Raji (cell line): ENCODE results near the gene IPO4.
A peak's percentile ranks its signal among the peaks of the same experiment; 100 is the strongest.

Source experiments
- POLR2A ChIP-seq: IDR thresholded peaks from 2 replicates; pipeline ENCODE4 v1.6.1; 2011; ENCODE audit warnings: low read depth, low read length, control low read depth; ENCODE audit not compliant: insufficient read depth

The IPO4 gene

DNA sequence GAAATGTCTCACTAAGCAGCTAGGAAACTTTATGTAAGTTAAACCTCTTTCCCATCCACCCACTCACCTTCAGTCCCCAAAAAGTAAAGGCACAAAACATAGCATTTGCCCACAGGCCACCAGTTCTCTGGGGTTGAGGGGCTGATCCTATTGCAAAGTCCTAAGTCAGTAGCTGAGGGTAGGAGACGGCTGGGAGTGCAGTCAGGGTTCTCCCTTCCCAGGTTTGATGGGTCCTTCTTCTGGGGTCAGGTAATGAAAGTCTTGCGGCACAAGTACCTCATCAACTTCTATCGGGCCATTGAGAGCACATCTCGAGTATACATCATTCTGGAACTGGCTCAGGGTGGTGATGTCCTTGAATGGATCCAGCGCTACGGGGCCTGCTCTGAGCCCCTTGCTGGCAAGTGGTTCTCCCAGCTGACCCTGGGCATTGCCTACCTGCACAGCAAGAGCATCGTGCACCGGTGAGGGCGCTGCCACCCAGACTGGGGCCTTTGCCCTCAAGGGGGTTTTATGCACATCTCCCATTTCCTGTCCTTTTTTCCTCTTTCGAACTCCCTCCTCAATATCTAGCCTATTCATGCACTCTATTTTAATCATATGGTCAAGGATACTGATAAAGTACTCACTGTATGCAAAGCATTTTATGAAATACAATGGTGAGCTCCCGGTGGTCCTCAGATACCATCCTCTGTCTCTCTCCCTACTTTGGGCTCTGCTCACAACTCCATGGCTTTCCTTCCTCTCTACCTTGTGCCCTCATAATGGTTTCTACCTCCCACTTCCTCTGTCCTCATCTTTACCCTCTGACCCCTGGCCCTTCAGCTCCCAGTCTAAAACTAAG is 17.9 kb upstream of the IPO4 start:
- TF ChIP-seq POLR2A = no peak

DNA sequence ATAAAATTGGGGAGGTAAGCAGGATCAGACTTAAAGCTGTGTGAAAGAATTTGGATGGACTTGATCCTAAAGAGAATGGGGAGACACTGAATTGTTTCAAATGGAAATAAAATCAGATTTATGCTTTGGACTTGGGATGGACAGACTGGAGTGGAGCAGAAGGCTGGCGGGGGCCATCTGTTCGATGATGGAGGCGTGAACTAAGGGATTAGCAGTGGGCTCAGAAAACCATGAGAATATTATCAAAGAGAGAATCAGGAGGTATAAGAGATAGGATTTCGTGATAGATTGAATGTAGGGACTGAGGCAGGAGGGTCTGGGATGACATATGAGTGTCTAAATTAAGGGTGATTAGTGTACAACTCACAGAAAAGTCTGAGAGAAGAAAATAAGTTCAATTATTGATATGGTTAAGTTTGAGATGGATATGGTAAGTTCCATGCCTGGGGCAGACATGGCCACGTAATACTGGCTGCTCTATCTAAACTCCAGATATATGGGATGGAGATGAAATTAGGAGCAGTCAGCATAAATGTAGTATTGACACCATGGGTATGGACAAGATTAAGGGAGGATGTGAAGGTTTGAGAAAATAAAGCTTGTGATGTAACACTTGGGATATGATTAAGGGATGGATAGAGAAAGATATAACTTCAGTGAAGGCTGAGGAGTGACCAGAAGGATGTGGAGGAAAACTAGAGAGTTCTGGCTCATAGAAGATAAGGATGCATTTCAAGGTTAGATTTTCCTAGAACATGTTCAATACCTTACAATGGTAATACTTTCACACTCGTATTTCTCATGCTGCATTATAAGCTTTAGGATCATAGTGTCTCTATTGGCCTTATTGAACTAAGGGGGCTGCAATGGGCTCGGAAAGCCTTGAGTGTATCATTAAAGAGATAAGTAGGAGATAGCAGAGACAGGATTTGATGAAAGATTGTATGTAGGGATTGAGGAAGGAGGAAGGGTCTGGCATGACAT is 15.8 kb upstream of the IPO4 start:
- TF ChIP-seq POLR2A = no peak

DNA sequence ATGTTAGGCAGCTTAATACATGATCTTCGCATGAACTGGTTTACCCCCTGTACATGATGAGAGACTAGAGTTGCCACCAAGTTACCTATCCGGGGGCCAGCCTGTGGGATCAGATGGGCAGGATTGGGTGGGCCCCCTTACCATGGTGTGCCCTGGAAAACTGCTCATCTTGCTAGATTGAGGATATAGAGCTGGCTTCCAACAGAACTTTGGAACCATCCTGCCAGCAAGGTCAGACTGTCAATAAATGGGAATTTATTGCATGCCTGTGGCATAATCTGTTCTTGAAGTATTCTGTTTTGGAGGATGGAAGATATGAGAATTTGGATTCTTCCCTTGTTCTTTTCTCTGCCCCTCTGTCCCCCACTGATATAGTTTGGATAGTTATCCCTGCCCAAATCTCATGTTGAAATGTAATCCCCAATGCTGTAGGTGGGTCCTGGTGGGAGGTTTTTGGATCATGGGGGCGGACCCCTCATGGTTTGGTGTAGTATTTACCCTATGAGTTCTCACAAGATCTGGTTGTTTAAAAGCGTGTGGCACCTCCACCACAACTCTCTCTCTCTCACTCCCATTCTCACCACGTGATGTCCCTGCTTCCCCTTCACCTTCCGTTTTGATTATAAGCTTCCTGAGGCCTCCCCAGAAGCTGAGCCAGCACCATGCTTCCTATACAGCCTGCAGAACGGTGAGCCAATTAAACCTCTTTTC is 10.4 kb upstream of the IPO4 start:
- TF ChIP-seq POLR2A = no peak

DNA sequence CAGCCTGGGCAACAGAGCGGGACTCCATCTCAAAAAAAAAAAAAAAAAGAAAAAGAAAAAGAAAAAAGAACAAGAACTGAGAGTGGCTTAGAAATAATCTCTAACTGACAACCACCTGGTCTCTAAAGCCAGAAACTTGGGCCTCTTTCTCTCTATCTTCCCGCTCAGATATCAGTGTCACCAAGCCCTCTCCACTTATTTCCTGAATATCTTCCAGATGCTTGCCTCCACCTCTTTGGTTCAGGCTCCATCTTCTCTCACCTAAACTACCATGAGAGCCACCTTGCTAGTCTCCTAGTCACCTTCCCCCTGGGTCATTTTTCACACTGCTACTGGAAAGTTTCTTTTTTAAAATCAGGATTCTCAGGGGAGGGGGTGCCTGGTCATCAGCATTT is 8.4 kb upstream of the IPO4 start:
- 0 out of 2 replicates have a peak, but pooled peaks have one; percentile 8 for TF ChIP-seq POLR2A

DNA sequence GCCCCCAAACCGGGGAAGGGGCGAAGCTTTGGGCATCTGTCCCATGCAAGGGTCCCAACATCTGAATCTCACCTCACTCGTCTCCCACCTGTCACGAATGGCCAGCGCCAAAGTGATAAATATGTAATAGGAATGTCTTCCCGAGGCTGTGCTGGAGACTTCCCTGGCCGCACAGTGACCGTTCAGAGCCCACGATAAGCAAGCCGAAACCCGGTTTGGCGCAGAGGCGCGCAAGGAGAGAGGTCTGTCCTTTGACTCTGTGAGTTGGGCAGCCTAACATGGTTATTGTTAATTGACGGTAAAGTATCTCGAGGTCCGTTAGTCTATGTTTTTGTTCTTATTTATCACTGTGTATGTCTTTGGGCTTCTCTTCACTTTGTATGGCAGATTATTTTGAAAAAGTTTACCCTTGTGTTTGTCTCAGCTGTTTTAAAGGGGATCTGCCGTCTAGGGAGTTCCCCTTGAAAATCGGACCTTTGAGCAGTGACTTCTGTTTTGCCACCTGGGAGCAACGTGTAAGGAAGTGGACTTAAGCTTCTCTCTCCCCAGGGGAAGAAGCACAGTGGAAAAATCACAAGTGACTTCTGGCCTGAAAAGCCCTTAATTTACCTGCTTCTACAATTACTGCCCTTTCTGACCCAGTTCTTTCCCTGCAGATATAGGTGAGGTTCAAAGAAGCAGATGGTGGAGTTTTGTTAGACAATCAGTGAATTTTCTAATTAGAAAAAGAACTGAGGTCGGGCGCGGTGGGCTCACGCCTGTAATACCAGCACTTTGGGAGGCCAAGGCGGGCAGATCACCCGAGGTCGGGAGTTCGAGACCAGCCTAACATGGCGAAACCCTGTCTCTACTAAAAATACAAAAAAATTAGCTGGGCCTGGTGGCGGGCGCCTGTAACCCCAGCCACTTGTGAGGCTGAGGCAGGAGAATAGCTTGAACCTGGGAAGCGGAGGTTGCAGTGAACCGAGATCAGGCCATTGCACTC is 7.7 kb upstream of the IPO4 start:
- peak; percentile 25; the same call in 1 of the 2 replicates for TF ChIP-seq POLR2A

DNA sequence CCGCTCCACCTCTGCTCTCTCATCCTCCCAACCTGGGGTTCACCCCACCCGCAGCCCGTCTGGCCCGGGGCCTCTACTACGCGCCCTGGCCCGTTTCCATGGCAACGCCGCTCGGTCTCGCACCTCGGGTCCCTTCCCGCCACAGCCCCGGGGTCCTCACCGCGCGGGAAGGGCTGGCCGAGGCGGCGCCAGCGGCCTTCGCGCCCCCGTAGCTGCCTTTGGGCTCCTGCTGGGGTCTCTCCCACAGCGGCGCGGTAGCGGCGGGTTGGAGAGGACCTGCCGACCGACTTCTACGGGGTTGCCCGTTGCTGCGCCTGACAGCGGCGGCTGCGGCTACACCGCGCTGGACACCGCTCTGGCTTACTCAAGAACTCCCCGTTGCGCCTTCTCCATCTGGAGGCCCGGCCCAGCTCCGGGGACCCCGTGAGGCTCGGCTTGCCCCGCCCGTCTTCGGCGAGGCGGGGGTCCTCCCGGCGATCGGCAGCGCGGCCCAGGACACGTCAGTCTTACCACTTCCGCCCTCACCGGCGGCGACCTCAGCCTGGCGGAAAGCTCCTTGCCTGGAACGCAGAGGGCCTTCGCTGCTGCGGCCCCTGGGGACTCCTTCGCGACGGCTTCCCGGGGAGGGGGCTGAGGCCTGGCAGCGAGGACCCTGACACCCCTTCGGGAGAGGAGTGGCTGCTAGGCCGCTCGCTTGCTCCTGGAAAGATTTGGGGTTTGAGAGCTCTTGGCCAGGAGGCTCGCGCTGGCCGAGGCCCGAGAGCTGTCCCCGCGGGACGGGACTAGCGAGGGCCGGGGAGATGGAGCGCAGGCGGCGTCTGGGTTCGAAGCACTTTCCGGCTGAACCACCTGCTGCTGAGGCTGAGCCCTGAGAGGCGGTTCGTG is 6.8 kb upstream of the IPO4 start, which contains the start of gene TM9SF1:
Gene TM9SF1 (minus strand): TSS at position 256 of the 885 bp plus-strand sequence. CDS start 422 bp downstream, outside the sequence.
- TF ChIP-seq POLR2A = peak; percentile 74

DNA sequence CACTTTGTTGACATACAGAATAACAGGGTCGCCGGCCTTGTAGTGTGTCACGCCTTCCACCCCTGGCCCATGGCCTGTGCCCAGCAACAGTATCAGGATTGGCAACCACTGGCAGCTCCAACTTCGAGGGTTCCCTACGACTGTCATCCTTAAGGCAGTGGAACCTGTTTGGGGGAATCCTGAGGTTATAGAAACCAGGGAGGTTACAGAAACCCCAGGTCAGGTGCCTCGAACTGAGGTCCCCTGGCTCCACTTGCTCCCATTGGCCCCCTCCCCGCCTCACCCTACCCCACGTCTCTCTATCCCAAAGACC is 6.2 kb upstream of the IPO4 start:
- TF ChIP-seq POLR2A = no peak

DNA sequence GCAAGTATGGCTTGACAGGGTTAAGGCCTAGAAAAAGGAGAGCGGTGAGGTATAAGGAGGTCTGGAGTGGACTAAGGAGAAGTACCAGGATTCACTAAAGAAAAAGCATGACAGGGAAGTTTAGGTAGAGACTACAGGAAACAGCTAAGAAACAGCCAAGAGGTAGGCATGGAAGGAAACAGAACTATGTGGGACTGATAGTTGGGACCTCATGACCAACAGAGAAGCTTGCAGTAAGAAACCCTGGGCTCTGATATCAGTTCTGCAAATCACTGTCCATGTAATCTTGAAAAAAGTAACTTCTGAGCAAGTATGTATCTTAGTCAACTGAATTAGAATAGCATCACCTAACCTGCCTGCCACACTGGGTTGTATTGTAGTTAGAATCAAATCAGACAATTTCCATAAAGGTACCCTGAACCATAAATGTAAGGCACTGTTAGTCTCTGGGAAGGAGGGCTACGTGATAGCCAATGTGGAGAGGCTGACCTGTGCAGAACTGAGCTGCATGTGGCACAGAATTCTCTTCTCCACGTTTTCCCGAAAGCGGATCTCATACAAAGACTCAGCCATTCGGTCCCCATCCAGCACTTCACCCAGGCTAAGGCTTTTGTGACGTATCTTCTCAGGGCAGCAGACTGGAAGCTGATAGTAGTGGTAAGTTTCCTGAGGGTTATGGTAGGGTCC is 5.7 kb upstream of the IPO4 start:
- no peak for TF ChIP-seq POLR2A

DNA sequence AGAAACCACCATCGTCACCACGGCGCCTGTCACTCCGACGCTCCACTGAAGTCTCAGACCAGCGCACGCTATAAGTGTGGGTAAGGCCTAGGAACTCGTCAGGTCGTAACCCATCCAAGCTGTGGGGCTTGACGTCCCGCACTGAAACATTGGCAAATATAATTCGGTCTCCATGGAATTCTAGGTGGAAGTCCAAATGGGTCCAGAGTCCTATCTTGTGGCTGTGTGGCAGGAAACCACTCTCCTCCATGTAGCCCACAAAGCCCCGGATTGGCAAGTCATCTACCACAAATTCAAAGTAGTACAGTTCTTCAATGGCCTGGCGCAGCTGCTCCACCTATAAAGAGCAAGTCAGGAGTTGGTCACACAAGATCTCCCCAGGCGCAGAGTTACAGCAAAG is 4.3 kb upstream of the IPO4 start:
- TF ChIP-seq POLR2A = no peak

DNA sequence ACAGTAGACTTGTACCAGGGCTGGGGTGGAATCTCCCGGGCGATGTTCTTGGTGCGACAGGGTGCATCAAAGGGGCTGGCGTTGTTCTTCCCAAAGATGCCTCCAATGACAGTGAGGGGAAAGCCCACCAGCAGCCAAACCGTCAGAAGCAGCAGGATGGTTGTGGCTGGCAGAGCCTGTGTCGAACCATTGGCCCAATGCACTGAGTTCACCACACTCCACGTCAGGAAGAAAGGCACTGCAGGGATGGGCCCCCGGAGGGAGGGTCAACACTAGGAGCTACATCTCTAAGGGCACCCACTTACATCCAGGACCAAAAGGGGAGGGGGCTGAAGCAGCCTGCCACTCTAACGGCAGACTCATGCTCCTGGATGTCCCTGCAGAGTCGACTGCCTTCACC is 1.8 kb upstream of the IPO4 start:
- TF ChIP-seq POLR2A = no peak

DNA sequence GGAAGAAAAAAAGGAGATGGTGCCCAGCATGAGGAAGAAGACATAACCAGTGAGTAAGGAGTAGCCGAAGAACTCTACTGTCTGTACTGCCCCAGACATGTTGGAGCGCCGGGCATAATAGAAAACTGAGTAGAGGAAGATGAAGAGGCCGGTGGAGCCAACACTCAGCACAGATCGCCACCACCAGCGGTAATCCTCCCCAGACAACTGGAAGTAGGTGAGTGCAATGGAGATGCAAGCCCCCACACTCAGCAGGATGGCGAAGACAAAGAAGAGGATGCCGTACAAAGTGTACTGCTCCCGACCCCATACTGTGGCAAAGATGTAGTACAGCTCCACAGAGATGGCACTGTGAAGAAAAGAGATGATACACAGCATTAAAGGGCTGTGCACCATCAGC is 844 bp upstream of the IPO4 start:
- no peak for TF ChIP-seq POLR2A

DNA sequence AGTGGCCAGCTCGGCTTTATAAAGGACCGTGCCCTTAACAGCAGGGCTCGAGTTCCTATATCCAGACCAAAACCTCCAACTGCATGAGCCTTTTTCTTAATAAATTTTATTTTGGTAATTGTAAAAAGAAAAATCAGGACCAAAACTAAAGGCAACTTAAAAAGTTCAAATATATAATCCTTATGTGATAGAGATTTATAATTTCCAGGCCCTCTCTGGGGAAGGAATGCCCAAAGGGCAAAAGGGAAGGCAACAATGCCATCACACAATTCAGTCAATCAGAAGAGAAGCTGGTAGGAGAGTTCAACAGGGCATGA is 401 bp upstream of the IPO4 start:
- no peak for TF ChIP-seq POLR2A

DNA sequence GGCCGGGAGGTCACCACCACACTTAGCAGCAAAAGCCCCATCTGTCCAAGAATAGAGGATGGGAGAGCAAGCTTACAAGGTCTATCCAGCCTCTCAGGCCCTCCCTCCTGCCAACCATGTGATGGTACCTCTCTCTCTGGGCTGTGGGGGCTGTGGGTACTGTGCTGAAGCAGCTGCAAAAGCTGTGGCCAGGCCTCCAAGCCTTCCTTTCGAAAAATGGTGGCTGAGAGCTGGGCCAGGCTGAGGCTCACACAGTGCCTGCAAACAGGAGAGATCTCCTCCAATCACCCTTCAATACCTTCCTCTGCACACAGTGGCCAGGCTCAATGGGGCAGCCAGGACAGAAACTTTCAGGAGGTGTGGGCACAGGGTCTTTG is 1.1 kb downstream of the IPO4 start:
- TF ChIP-seq POLR2A = no peak
